Amniotic stem cell (primary cell): ENCODE measurements around the gene MIAT.

Experiments
- DNase-seq: peaks from one replicate; lab custom pipeline; 2025; lab: John Stamatoyannopoulos, UW

MIAT gene

DNA sequence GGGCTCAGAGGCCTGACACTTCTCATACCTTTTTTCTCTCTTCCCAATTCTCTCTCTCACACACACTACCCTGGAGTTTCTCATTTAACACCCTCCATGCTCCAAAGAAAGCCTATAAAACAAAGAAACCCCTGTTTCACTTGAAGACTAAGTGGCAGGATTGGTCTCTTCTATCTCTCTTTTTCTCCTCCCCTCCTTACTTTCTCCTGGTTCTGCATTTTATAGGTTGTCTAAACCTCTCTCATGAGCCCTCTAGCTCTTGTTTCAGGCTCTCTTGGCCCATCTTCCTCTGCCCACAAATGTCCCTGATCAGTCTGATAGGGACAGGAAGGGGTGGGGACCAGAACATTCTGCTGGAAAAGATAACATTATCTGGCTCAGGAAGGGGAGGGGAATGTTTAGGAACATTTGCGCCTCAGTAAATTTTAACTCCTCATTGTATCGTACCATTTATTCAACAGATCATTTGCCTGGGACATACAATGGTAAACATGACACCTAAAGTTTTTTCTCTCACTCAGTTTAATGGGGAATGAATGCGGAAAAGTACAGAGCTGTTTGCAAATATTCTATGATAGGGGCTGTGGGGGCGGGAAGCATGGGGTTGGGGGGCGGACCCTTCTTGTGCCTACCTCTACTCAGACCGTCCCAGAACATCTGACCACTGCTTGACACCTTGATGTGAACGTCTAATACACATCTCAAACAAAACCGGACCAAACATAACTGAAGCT, 24.8 kb upstream of the MIAT start:
- no peak for DNase-seq

DNA sequence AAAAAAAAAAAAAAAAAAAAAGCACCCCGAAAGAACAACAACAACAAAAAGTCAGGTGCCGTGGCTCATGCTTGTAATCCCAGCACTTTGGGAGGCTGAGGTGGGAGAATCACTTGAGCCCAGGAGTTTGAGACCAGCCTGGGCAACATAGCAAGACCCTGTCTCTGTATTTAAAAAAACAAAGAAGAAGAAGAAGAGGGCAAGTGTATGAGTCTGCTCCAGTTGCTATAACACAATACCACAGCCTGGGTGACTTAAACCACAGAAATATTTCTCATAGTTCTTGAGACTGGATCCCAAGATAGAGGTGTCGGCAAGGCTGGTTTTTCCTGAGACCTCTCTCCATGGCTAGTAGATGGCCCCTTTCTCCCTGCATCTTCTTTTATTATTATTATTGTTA, 23.2 kb upstream of the MIAT start:
- no peak for DNase-seq

DNA sequence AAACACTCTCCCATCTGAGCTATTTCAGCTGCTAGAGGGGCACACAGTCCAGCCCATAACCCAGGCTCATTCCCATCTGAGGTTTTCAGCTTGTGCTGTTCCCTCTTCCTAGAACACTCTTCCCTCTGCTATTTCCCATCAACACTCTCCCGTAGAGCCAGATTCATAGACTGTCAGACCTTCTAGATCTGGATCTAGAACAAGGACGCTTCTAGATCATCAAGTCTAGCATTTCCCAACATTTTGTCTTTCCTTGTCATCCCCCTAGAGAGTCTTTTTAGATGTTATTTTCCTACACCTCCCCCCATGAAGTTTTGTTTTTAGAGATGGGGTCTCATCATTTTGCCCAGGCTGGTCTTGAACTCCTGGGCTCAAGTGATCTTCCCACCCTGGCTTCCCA, 22.3 kb upstream of the MIAT start:
- DNase-seq, result no peak

DNA sequence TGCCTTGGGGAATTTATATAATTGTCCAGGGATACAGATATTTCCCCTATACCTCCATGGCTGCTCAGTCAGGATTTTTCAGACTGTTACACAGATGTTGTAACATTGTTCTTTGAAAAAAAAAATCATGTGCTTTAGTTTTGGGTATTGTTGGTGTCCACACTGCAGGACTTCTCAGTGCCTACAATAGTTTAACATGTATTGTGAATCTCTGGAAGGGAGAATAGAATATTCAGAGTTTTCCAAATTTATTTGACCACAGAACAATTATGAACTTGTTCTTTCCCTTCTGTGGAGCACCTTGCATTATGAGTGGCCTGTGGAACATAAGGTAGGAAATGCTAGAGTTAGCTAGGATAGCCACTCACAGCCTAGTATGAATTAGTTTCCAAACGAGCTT, 21.1 kb upstream of the MIAT start:
- no peak for DNase-seq

DNA sequence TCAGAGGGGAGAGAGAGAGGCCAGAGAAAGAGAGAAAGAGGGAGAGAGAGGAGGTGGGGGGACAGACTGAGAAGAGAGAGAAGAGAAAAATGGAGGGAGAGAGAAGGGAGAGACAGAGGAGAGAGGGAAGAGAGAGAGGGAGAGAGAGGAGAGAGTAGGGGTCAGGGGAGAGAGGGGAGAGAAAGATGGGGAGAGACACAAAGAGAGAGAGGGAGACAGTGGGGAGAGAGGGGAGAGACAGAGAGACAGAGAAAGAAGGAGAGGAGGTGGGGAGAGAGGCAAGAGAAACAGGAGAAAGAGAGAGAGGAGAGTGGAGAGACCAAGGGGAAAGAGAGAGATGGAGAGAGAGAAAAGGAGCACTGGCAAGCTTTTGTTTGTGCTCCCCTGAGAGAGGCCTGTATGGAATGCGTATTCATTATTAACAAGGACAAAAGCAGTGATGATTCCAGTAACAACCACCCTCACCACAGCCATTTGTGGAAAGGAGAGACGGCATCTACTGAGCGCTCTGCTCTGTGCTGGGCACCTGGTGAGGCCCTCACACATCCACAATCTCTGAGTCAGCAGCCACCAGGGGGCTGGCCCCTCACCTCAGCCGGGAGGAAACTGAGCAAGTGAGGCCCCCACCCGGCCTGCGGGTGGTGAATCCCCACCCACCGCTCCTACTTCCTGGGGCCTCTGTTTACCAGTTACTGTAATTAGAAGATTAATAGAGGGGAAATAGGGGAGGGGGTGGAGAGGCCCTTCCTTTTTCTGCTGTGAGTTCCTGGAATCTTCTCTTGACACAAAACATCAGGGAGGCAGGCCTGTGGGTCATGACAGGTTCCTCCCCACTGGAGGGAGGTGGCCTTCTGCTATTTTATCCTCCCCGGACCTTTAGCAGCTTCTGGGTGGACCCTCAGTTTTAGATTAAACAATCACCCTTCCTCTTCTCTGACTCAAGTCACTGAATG, 14.6 kb upstream of the MIAT start:
- no peak for DNase-seq

DNA sequence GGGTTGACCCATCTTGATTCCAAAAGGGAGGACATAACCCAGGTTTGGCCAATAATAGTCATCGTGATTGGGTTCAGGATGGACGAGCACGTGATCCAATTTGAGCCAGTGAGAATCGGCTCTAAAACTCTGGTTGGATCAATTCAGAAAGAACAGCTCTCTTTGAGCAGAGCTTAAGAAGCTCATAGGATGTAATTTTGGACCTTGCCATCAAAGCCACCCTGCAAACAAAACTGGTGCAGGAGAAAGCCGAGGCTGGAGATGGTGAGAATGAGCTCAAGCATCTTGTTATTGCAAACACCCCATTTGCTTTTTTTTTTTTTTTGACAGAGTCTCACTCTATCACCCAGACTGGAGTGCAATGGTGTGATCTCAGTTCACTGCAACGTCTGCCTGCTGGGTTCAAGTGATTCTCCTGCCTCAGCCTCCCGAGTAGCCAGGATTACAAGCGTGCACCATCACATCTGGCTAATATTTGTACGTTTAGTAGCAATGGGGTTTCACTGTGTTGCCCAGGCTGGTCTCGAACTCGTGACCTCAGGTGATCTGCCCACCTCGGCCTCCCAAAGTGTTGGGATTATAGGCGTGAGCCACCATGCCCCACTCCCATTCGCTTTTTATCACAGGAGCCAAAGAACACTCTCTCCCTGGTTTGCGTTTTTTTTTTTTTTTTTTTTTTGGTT, 13.8 kb upstream of the MIAT start:
- no peak for DNase-seq

DNA sequence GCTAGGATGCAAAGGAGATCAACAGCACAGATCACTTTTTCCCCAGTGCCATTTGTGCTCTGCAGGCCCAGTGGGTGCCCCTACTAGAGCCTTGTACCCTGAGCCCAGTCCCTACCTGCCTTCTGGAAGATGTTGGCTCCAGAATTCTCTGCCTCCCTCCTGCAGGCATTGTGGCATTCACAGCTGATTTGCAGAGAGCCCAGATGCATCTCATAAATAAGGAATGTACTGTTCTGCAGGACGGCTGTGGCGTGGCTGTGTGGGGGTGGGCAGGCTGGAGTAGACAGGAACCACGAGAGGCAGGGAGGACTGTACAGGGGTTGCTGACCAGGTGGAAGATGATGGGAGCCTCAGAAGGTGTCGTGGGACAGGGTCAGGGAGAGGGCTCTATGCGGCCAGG, 11.2 kb upstream of the MIAT start:
- DNase-seq, result no peak

DNA sequence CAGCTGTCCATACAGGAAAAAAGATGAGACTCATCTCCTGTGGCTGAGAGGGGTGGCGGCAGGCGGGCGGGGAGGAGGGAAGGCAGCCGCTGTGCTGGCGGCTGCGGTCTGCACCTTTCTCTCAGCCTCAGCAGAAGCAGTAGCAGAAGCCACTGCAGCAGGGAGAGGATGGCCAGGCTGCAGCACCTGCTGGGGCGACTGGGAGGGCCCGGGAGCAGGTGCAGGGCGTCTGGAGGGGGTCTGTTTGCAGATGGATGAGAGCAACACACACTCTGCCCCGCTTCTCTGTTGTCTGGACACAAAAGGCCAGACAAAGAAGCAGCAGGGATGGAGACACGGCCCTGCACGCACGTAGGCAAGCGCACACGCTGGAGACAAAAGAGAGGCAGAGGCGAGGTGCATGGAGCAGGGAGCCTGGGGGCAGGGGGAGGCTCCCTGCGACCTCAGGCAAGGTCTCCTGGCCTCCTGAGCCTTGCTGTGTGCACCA, 9.3 kb upstream of the MIAT start:
- no peak for DNase-seq

DNA sequence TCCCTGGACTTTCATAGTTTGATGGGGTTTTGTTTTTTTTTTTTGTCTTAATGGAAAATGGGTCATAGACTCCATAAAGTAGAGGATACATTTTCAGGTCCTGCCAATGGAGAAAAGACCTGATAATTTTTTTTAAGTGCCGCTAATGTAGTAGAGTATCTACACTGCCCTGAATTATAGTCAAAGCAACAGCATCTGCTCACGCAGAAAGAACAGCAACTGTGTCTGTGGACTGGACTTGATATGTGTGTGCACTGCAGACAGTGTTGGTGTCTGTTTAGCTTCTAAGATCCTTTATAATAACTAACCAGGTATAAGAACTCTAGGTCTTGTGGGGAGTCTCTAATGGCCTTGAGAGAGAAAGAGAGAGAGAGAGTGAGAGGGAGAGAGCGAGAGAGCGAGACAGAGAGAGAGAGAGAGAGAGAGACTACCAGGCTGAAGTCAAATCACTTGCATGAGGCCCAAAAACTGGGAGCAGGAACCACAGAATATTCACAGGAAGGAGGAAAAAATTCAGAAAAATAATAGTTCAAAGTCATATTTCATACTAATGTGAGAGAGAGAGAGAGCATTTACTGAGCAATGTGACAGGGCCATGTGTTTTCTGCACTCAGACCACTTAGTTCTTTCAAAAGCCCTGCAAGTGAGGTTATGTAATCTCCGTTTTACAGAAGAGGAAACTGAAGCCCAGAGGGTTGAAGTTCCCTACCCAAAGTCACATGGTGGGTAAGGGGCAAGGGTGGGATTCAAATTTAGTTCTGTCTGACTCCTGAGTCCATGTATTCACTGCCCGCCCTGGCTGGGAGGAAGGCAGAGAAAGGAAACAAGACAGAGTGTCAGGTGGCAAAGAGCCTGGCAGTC, 8.6 kb upstream of the MIAT start:
- no peak for DNase-seq

DNA sequence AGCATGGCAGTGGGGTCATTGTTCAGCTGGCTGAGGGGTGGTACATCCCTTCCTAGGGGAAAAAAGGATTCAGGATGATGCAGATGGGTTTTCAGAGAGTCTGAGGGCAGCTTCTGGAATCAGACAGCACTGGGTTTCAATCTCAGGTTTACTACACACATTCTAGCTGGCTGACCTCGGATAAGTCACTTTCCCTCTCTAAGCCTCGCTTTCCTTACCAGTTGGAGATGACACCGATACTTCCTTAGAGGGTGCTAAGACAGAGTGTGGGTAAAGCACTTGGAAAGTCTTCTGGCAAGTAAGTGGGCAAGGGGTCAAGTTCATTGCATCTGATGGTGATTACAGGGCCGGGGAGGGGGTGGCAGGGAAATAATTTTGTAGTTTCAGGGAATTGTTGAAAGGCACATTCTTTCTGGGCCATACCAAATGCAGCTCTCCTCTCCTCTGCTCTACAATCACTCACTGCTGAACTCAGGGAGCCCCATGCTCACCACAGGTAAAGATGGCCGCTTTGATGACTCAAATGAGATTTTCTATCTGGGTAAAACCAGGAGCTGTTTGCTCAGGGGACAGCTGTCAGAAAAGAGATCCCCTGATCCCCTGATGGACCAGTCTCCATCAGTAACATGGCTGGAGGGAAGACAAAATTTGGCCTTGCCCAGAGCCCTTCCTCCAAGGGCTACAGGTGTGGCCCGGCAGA, 6.5 kb upstream of the MIAT start:
- DNase-seq, result no peak

DNA sequence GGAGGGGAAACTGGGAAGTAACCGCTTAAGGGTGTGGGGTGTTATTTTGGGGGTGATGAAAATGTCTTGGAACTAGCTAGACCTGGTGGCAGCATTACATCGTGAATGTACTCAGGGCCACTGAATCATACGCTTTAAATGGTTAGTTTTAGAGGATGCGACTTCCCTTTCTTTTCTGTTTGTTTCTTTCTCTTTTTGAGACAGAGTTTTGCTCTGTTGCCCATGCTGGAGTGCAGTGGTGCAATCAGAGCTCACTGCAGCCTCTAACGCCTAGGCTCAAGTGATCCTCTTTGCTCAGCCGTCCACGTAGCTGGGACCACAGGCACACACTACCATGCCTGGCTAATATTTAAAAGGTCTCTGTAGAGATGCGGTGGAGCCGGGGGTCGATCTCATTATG, 5.6 kb upstream of the MIAT start:
- no peak for DNase-seq

DNA sequence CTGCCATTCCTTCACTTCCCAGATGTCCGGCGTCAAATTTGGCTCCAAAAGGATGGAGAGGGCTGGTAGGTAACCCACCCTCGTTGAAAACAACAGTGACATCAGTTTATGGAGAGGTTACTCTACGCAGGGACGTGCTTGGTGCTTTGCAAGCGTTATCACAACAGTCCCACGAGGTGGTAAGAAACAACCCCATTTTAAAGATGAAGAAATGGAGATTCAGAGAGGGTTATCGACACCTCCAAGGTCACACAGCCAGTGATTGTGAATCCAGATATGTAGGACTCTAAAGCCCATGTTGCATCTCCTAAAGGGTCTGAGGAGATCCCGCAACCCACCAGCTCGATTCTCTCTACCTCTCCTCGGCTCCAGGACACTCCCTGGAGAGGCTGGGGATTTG, 773 bp downstream of the MIAT start:
- DNase-seq, result no peak

DNA sequence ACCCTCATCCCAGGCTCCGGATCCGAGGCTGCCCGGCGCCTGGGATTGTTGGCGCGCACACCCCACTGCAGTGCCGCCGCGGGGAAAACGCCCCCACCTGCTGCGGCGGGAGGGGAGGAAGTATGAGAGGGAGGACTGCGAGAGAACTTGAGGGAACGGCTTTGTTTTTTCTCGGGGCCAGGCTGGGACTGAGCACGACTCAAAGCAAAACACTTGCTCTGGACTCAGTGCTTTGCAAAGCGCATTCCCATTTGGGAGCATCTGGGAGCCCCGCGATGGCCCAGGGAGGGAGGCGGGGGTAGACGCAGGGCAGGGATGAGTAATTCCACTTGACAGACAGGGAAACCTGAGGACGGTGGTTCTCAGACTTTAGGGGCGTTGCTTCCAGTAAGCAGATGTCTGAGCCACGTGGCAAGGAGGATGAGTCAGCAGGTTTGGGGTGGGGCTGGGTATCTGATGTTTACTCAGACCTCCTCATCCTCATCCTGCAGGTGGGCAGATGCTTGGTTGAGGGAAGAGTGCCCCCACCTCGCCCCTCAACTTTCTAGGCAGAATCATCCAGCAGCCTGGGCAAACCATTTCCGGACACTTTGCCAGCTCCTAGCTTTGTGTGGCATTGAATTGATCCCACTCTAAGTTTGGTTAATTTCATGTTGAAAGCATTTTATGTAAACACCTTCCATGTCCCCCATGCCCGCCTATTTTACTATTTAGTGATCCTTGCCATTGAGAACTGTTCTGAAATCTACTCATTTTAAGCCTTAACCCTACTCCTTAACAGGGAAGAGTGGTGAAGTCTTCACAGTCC, 1.5 kb downstream of the MIAT start:
- DNase-seq, result peak; percentile 82

DNA sequence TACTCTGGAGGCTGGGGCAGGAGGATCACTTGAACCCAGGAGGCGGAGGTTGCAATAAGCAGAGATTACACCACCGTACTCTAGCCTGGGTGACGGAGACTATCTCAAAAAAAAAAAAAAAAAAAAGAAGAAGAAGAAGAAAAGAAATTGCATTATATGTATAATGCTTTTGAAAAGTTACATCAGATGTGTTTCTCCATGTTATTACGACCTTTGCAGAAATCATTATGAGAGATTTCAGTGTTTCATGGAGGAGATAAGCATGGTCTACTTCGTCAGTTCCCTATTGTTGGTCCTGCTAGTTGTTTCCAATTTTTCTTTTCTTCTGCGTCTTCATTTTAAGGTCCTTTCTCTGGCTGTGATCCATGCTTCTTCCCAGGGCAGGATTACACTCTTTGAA, 3.0 kb downstream of the MIAT start:
- DNase-seq, result no peak

DNA sequence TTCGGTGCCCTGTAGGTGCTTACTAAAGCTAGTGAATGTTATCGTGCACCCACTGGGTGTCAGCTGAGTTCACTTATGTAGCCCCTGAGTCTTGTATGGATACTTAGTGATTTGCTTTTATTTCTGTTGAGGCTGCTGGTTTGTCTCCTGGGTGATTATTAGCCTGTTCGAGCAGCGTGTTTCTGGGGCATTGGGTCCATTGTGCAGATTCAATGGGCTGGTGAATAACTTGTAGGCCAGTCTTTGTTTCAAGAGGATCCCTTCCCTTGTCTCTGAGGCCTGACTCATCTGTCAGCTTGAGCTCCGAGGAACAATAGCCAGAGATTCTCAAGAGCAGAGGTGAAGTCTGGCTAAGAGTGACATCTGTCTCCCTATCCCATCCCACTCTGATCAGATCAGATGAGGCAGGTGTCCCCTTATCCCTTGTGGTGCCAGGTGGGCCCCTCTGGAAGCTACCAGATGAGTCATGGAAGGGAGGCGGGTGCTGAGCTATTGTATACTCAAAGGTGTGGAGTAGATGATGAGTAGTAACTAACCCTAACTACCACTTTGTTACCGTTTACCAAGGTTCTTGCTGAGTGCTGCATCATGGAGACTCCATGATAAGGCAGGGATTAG, 3.7 kb downstream of the MIAT start:
- no peak for DNase-seq

DNA sequence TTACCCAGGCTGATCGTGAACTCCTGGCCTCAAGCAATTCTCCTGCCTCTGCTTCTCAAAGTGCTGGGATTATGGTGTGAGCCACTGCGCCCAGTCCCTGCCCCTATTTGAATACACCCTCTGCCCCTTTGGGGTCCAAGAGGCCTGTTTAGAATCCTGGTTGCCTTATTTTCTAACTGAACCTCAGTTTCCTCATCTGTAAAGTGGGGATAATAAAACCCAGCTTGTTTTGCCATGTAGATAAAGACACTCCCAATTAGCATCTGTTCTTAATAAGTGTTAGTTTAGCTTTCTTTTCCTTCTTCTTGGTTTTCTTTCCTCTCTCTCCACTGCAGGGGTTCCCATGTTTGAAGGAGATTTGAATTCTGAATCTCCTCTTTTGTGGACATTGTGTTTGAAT, 4.8 kb downstream of the MIAT start:
- no peak for DNase-seq

DNA sequence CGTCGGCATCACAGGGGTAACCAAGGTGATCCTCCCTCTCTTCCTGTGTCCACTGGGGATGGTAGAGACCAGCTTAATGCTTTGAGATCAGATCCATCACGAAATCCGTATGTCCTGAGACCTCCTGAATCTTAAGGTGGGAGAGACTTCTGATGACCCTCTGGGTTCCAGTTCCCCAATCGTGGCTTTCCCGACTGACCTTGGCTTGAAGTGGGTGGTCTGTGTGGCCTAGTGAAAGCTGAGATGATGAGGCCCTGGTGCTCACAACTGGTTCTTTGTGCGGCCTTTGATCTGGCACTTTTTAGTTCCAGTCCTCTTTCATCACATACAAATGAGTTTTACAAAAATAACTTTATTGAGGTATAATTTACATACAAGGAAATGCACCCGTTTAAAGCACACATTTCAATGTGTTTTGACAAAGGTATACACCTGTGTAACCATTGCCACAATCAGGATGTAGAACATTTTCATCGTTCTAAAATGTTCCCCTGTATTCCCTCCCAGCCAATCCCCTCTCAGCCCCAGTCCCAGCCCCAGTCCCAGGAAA, 6.1 kb downstream of the MIAT start:
- no peak for DNase-seq

DNA sequence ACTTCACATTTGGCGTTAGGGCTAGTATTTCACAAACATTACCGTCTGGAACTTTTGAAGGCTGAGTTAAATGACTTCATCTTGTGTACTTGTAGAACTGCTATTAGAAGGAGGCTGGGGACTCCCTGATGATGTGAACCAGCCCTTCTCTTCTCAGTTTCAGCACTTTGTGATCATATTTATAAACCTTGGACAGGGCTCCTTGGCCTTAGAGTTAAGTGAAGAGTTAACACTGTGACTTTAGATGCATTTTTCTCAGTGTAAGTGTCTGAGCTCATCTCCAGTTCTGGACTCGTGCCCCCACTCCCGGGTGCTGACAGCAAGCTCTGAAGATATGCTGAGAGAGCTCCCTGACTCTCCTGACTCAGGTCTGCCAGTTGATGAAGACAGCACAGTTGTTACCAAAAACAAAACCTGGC, 8.4 kb downstream of the MIAT start:
- DNase-seq, result no peak

DNA sequence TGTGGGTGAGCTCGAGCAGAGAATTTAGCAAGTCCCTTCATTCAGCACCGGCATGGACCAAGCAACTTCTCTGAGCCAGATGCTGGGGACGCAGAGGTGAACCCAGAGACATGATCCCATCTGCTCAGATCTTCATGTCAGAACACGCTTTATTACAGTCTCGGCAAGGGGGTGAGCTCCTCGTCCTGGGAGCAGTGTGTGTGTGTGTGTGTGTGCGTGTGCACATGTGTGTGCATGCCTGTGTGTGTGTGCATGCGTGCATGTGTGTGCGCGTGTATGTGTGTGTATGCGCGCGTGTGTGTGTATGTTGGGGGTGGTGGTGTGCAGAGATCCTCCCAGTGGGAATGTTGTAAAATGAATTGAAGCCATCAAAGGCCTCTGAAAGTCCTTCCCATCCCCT, 9.8 kb downstream of the MIAT start:
- no peak for DNase-seq
